Astrocyte (in vitro differentiated cells and primary cell): ENCODE results near the gene PDCD1.

Experiments
- EZH2 ChIP-seq: IDR thresholded peaks from 2 replicates; pipeline ENCODE4 v1.6.1; 2012; ENCODE audit warnings: mild to moderate bottlenecking, low read length, inconsistent platforms; ENCODE audit not compliant: insufficient read depth
- TF ChIP-seq, protein P1 (sequence below): IDR thresholded peaks from 2 replicates; pipeline ENCODE4 v1.5.1; 2011; ENCODE audit warnings: low read depth, mild to moderate bottlenecking, inconsistent platforms, low read length, moderate library complexity; ENCODE audit not compliant: insufficient read depth

DNA sequence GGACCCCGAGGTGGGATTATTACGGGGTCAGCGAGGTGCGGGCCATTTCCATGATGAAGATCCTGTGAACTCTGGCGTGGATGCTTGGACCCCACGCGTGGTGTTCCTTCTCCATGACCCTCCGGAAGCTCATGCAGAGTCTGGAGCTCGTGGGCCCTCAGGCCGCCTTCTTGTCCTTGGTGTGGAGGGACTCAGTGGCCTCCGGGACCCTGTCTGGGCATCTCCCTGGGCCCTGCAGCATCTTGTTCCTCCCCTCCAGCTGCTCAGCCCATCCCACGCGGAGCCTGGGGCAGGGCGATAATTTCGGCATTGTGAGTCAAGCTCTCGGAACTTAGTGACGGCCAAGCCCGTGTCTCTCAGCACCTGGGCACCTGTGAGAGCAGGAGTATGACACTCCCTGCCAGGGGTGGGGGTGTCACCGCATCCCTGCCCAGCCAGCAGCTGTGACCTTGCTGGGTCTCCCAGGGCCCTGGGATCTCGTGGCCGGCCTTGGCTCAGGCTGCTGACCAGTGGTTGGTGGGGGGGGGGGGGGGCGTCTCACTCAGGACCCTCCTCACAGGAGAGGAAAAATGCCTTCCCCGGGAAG is 35.5 kb upstream of the PDCD1 start:
- TF ChIP-seq, protein P1, sequence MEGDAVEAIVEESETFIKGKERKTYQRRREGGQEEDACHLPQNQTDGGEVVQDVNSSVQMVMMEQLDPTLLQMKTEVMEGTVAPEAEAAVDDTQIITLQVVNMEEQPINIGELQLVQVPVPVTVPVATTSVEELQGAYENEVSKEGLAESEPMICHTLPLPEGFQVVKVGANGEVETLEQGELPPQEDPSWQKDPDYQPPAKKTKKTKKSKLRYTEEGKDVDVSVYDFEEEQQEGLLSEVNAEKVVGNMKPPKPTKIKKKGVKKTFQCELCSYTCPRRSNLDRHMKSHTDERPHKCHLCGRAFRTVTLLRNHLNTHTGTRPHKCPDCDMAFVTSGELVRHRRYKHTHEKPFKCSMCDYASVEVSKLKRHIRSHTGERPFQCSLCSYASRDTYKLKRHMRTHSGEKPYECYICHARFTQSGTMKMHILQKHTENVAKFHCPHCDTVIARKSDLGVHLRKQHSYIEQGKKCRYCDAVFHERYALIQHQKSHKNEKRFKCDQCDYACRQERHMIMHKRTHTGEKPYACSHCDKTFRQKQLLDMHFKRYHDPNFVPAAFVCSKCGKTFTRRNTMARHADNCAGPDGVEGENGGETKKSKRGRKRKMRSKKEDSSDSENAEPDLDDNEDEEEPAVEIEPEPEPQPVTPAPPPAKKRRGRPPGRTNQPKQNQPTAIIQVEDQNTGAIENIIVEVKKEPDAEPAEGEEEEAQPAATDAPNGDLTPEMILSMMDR: no peak
- no peak for TF ChIP-seq EZH2
